H1 (cell line): Measurements from ENCODE around the gene ADCY5. TPM values are rescaled to one million over a fixed set of nuclear protein-coding genes. Genes with fewer than 3 reads are reported as not detected.
A peak's percentile ranks its signal among the peaks of the same experiment; 100 is the strongest.

Source experiments
- CTCF ChIA-PET: fragments of 300-600 bp; sonication (Branson Sonifier 250); formaldehyde crosslinking; loops from one replicate; lab custom pipeline; 2021; ENCODE audit not compliant: partially characterized antibody; lab: Charles Lee
- POLR2A ChIA-PET: fragments of 300-600 bp; sonication (Branson Sonifier 250); formaldehyde crosslinking; loops from one replicate; lab custom pipeline; 2021; ENCODE audit warnings: inconsistent platforms; ENCODE audit not compliant: partially characterized antibody; lab: Charles Lee
- DNase-seq, 2 experiments: peaks; one replicate each; pipeline versions ENCODE4 v3.0.0 to v3.0.0-alpha.2; 2010 to 2022; ENCODE audit warnings: low spot score in 2 of 2, low read depth in 1 of 2, mixed read lengths in 1 of 2
- FAIRE-seq: peaks from 2 replicates; lab custom pipeline; 2011; peaks lifted over from hg19 to GRCh38; lab: Jason Lieb, UNC
- H2AFZ ChIP-seq: 2 replicates; pipeline ENCODE4 v1.8.1; 2012; ENCODE audit warnings: low read length, inconsistent platforms
- H2AK5ac ChIP-seq: 2 replicates; pipeline ENCODE4 v1.6.1; 2013; ENCODE audit warnings: low read depth, low read length
- H2BK120ac ChIP-seq: replicated peaks from 2 replicates; pipeline ENCODE3; 2013; ENCODE audit warnings: low read depth, low read length, inconsistent platforms
- H2BK12ac ChIP-seq: 2 replicates; pipeline ENCODE4 v1.6.1; 2013; ENCODE audit warnings: low read depth, low read length
- H2BK15ac ChIP-seq: 2 replicates; pipeline ENCODE4 v1.6.1; 2013; ENCODE audit warnings: low read length
- H2BK20ac ChIP-seq: 2 replicates; pipeline ENCODE4 v1.6.1; 2013; ENCODE audit warnings: low read length
- H2BK5ac ChIP-seq: 2 replicates; pipeline ENCODE4 v1.6.1; 2013; ENCODE audit warnings: low read depth, low read length
- H3K14ac ChIP-seq: 2 replicates; pipeline ENCODE4 v1.6.1; 2013; ENCODE audit warnings: inconsistent platforms; ENCODE audit not compliant: insufficient read length
- H3K18ac ChIP-seq: 2 replicates; pipeline ENCODE4 v1.6.1; 2013; ENCODE audit warnings: low read length; ENCODE audit errors: extremely low read depth
- H3K23ac ChIP-seq: 2 replicates; pipeline ENCODE4 v1.6.1; 2013; ENCODE audit warnings: inconsistent platforms; ENCODE audit not compliant: insufficient read length
- H3K23me2 ChIP-seq: 2 replicates; pipeline ENCODE4 v1.6.1; 2013; ENCODE audit warnings: low read depth, low read length
- H3K27ac ChIP-seq: 2 replicates; pipeline ENCODE4 v1.6.1; 2011; ENCODE audit warnings: low read depth, low read length, inconsistent platforms
- H3K27me3 ChIP-seq, 4 experiments: replicated peaks in 1 of 4; 1 replicate in 1 of 4; 2 replicates in 3 of 4; pipeline versions ENCODE4 v1.6.1 to v1.8.1; 2011 to 2013; ENCODE audit warnings: low read length in 3 of 4, mild to moderate bottlenecking in 3 of 4, inconsistent platforms in 2 of 4, mixed read lengths in 2 of 4, moderate library complexity in 1 of 4; ENCODE audit not compliant: control insufficient read depth in 3 of 4, insufficient read depth in 3 of 4; ENCODE audit errors: extremely low read depth in 1 of 4
- H3K36me3 ChIP-seq, 4 experiments: 2 replicates each; pipeline versions ENCODE4 v1.6.1 to v1.8.1; 2011 to 2013; ENCODE audit warnings: mild to moderate bottlenecking in 4 of 4, low read length in 3 of 4, moderate library complexity in 2 of 4, control low read depth in 1 of 4, inconsistent platforms in 1 of 4; ENCODE audit not compliant: insufficient read depth in 4 of 4, control insufficient read depth in 2 of 4
- H3K4ac ChIP-seq: replicated peaks from 2 replicates; pipeline ENCODE3; 2013; ENCODE audit warnings: low read length, low read depth, mixed read lengths, inconsistent platforms; ENCODE audit not compliant: insufficient read length
- H3K4me1 ChIP-seq, 4 experiments: replicated peaks in 1 of 4; 1 replicate in 1 of 4; 2 replicates in 3 of 4; pipeline versions ENCODE4 v1.6.1 to v1.8.1; 2011 to 2013; ENCODE audit warnings: low read length in 3 of 4, inconsistent platforms in 2 of 4, mixed read lengths in 1 of 4; ENCODE audit not compliant: insufficient read depth in 4 of 4, control insufficient read depth in 3 of 4
- H3K4me2 ChIP-seq, 2 experiments: 2 replicates each; pipeline versions ENCODE4 v1.6.1 to v1.8.1; 2011 to 2013; ENCODE audit warnings: low read depth in 2 of 2, low read length in 2 of 2, control low read depth in 1 of 2, inconsistent platforms in 1 of 2, mild to moderate bottlenecking in 1 of 2; ENCODE audit not compliant: insufficient read depth in 1 of 2
- H3K4me3 ChIP-seq, 4 experiments: fragments of 200-600, 300-600 bp in 1 of 4; sonication (generic), shearing (Covaris generic), sonication (Bioruptor Twin) in 1 of 4; 2 replicates each; pipeline versions ENCODE4 v1.5.1 to v1.8.1; 2011 to 2016; ENCODE audit warnings: low read length in 4 of 4, low read depth in 3 of 4, control low read depth in 2 of 4, inconsistent platforms in 2 of 4, mild to moderate bottlenecking in 2 of 4, mixed read lengths in 1 of 4, moderate library complexity in 1 of 4; ENCODE audit not compliant: insufficient read depth in 2 of 4; ENCODE audit errors: extremely low read depth in 1 of 4
- H3K56ac ChIP-seq: replicated peaks from 2 replicates; pipeline ENCODE3; 2013; ENCODE audit warnings: low read depth, mild to moderate bottlenecking, mixed read lengths, low read length, inconsistent platforms; ENCODE audit not compliant: insufficient read length
- H3K79me1 ChIP-seq: 2 replicates; pipeline ENCODE4 v1.6.1; 2013; ENCODE audit warnings: low read depth, low read length, control low read depth
- H3K79me2 ChIP-seq, 2 experiments: 2 replicates each; pipeline versions ENCODE4 v1.6.1 to v1.8.1; 2012 to 2013; ENCODE audit warnings: low read length in 2 of 2, mild to moderate bottlenecking in 2 of 2, inconsistent platforms in 1 of 2; ENCODE audit not compliant: insufficient read depth in 2 of 2, control insufficient read depth in 1 of 2
- H3K9ac ChIP-seq, 4 experiments: replicated peaks in 1 of 4; 1 replicate in 1 of 4; 2 replicates in 3 of 4; pipeline versions ENCODE4 v1.6.1 to v1.8.1; 2011 to 2013; ENCODE audit warnings: low read depth in 3 of 4, low read length in 3 of 4, control low read depth in 2 of 4, mild to moderate bottlenecking in 2 of 4, moderate library complexity in 2 of 4, inconsistent platforms in 1 of 4; ENCODE audit errors: extremely low read depth in 1 of 4
- H3K9me3 ChIP-seq, 2 experiments: 2 replicates each; pipeline versions ENCODE4 v1.6.1 to v1.8.1; 2012 to 2013; ENCODE audit warnings: mild to moderate bottlenecking in 2 of 2, moderate library complexity in 2 of 2, control low read depth in 1 of 2, inconsistent platforms in 1 of 2, low read depth in 1 of 2, low read length in 1 of 2, mixed read lengths in 1 of 2; ENCODE audit not compliant: insufficient read depth in 2 of 2
- H4K20me1 ChIP-seq, 2 experiments: replicated peaks in 1 of 2; 2 replicates each; pipeline versions ENCODE3 to v1.8.1; 2011 to 2013; ENCODE audit warnings: inconsistent platforms in 2 of 2, low read length in 2 of 2, mild to moderate bottlenecking in 1 of 2; ENCODE audit not compliant: insufficient read depth in 2 of 2, control insufficient read depth in 1 of 2
- H4K5ac ChIP-seq: 2 replicates; pipeline ENCODE4 v1.6.1; 2013; ENCODE audit warnings: low read length, low read depth, mixed read lengths, inconsistent platforms; ENCODE audit not compliant: insufficient read length
- H4K8ac ChIP-seq: 2 replicates; pipeline ENCODE4 v1.8.0; 2013; ENCODE audit warnings: mild to moderate bottlenecking, moderate library complexity, low read length, inconsistent platforms; ENCODE audit not compliant: insufficient read depth; ENCODE audit errors: extremely low read depth
- H4K91ac ChIP-seq: replicated peaks from 2 replicates; pipeline ENCODE3; 2013; ENCODE audit warnings: low read length, mixed read lengths, inconsistent platforms; ENCODE audit not compliant: insufficient read length
- CBX5 ChIP-seq: fragments of 300-800, 300-1000 bp; sonication (generic); IDR thresholded peaks from 2 replicates; pipeline ENCODE4 v1.7.1; 2016; ENCODE audit warnings: antibody characterized with exemption, low read length, low read depth
- GTF2F1 ChIP-seq: IDR thresholded peaks from 2 replicates; pipeline ENCODE4 v1.6.1; 2012; ENCODE audit warnings: low read depth, low read length, improper control_type of control experiment, borderline replicate concordance
- JUND ChIP-seq: IDR thresholded peaks from 2 replicates; pipeline ENCODE4 v1.6.1; 2011; ENCODE audit warnings: mild to moderate bottlenecking, improper control_type of control experiment, low read length
- PHF8 ChIP-seq: fragments of 200-600 bp; sonication (generic); conservative IDR thresholded peaks from 2 replicates; pipeline ENCODE4 v1.7.1; 2012; ENCODE audit warnings: low read depth, mild to moderate bottlenecking, inconsistent platforms, low read length, moderate library complexity
- POLR2A ChIP-seq, 2 experiments: IDR thresholded peaks; 1 replicate in 1 of 2; 2 replicates in 1 of 2; pipeline ENCODE4 v1.6.1; 2011; ENCODE audit warnings: low read depth in 2 of 2, low read length in 2 of 2, mild to moderate bottlenecking in 2 of 2; ENCODE audit errors: control extremely low read depth in 1 of 2
- RXRA ChIP-seq: IDR thresholded peaks from 2 replicates; pipeline ENCODE4 v1.6.1; 2011; ENCODE audit warnings: low read depth, mild to moderate bottlenecking, low read length, moderate library complexity; ENCODE audit not compliant: insufficient read depth
- SIRT6 ChIP-seq: IDR thresholded peaks from one replicate; pipeline ENCODE4 v1.7.1; 2012; ENCODE audit warnings: low read length, inconsistent platforms
- SP1 ChIP-seq: IDR thresholded peaks from 2 replicates; pipeline ENCODE4 v1.6.1; 2011; ENCODE audit warnings: low read depth, low read length
- SUZ12 ChIP-seq: fragments of 200-600 bp; sonication (generic); IDR thresholded peaks from 2 replicates; pipeline ENCODE4 v1.6.1; 2012; ENCODE audit warnings: mild to moderate bottlenecking, inconsistent platforms, low read length, moderate library complexity, mixed read lengths
- TAF1 ChIP-seq: IDR thresholded peaks from 2 replicates; pipeline ENCODE4 v1.6.1; 2011; ENCODE audit warnings: mild to moderate bottlenecking, low read depth, low read length
- WGBS, 2 experiments: shearing (Covaris generic) in 1 of 2; methylation state at CpG; one replicate each; pipeline versions ENCODE4 v1.1.6 to v1.1.7; 2013 to 2015; ENCODE audit warnings: low lambda C conversion rate in 2 of 2, mixed read lengths in 2 of 2, inconsistent platforms in 1 of 2, low coverage in 1 of 2, missing lambda C conversion rate in 1 of 2; ENCODE audit not compliant: insufficient replicate concordance in 2 of 2, insufficient coverage in 1 of 2, insufficient read length in 1 of 2; ENCODE audit errors: extremely low coverage in 1 of 2, missing lambda C conversion rate in 1 of 2; 5-methylcytosine and 5-hydroxymethylcytosine counted together
- polyA plus RNA-seq, 7 experiments: library from polyadenylated mRNA; depleted of rRNA in 3 of 7; stranded (reverse) in 5 of 7; unstranded in 2 of 7; fragments of >200 nt in 5 of 7; fragments of 200-250 nt in 2 of 7; gene quantifications; 1 replicate in 5 of 7; 2 replicates in 1 of 7; 4 replicates in 1 of 7; pipeline versions ENCODE4 v1.2.1 to v1.2.3, GENCODE V29; 2011 to 2013; ENCODE audit warnings: missing spikeins in 2 of 7, mixed read lengths in 2 of 7
- total RNA-seq: library from RNA; stranded (reverse); fragmentation: NEBNext Ultra II Directional; extraction: Animal tissue kit (Norgen Biotek cat#: 25700); gene quantifications from 2 replicates; pipeline ENCODE4 v1.2.1, GENCODE V29; 2021
- TF ChIP-seq, protein P1 (sequence below), 3 experiments: IDR thresholded peaks; 1 replicate in 2 of 3; 2 replicates in 1 of 3; pipeline versions ENCODE4 v1.5.1 to v1.6.1; 2011; ENCODE audit warnings: low read length in 3 of 3, mild to moderate bottlenecking in 3 of 3, inconsistent platforms in 2 of 3, low read depth in 1 of 3, moderate library complexity in 1 of 3; ENCODE audit not compliant: insufficient read depth in 1 of 3; ENCODE audit errors: control extremely low read depth in 1 of 3

Gene ADCY5
- total and polyA plus RNA-seq, 2 of the 8 experiments (the other 6 are each of a cell fraction or from before 2014, with no cell fraction given), result 18.9 to 40.8 TPM

DNA sequence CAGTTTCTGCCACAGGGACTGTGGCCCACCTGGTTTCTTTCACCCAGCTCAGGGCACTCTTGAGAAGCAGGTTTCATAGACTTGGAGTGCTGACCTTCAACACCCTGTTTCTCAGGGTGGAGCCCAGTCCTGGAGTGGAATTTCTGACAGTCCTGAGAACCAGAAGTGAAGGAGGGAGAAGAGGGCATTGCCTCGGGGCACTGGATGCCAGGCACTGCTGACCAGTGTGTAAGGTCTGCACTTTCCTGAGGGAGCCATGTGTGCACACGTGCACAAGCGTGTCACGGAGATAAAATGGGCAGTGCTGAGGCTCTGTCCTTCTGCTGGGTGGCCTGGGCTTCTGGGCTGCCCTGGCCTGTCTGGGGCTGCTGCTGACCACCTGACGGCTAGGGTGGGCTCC lies 128.7 kb downstream of the ADCY5 start:
- H3K23ac ChIP-seq, result no peak overlapping the region
- H3K79me2 ChIP-seq, result no peaks in the 10 kb centered on the region
- POLR2A ChIA-PET, result interaction anchor here (1.5 kb wide), 1 partner anchor 29 kb away, joined by 3 read pairs; no protein-coding TSS in a partner anchor
- H3K27me3 ChIP-seq, result no peaks in the 10 kb centered on the region
- peak overlapping the region; percentile 84 for H3K18ac ChIP-seq
- H3K9me3 ChIP-seq, result no peaks in the 10 kb centered on the region
- FAIRE-seq (no peak), DNase-seq (no peak)
- no peak overlapping the region for H2AFZ ChIP-seq
- peak overlapping the region; percentile 98; the same call in 1 of the 2 replicates for H2BK15ac ChIP-seq
- CTCF ChIA-PET, result interaction anchor here (0.7 to 22.2 kb wide), 10 partner anchors 9 to 169 kb away, joined by 3 to 245 read pairs (median 4); no protein-coding TSS in a partner anchor
- H4K20me1 ChIP-seq, result no peaks in the 10 kb centered on the region
- H3K4me3 ChIP-seq, result no peak overlapping the region
- peak overlapping the region; percentile 85; the same call in 1 of the 2 replicates for H2BK5ac ChIP-seq
- H3K4ac ChIP-seq, result no peak overlapping the region
- no peak overlapping the region for H3K9ac ChIP-seq
- peak overlapping the region; percentile 97; the same call in 1 of the 2 replicates for H2BK12ac ChIP-seq
- peak overlapping the region; percentile 26 to 45; a peak in 2 of 4 replicates for H3K4me2 ChIP-seq
- no peak overlapping the region for H4K5ac ChIP-seq
- no peak overlapping the region for H4K8ac ChIP-seq
- H3K27ac ChIP-seq, result no peak overlapping the region
- H2BK120ac ChIP-seq, result peak overlapping the region; percentile 27
- H4K91ac ChIP-seq, result peak overlapping the region; percentile 50
- H3K56ac ChIP-seq, result no peak overlapping the region
- H3K79me1 ChIP-seq, result no peaks in the 10 kb centered on the region
- peaks cover 9 to 26% (median 18%) of the 10 kb centered on the region in 4 experiments for H3K4me1 ChIP-seq
- no peaks in the 10 kb centered on the region for H3K36me3 ChIP-seq
- H3K14ac ChIP-seq, result no peak overlapping the region
- H2BK20ac ChIP-seq, result peak overlapping the region; percentile 92
- 74% methylated on average over 5 of the region's 5 CpGs; no CpG with 5 or more reads in 1 of the 2 experiments for WGBS, 2 experiments
- H2AK5ac ChIP-seq, result no peak overlapping the region
- H3K23me2 ChIP-seq, result peaks cover 1% of the 10 kb centered on the region; the same call in 1 of the 2 replicates
- TF ChIP-seq, protein P1, sequence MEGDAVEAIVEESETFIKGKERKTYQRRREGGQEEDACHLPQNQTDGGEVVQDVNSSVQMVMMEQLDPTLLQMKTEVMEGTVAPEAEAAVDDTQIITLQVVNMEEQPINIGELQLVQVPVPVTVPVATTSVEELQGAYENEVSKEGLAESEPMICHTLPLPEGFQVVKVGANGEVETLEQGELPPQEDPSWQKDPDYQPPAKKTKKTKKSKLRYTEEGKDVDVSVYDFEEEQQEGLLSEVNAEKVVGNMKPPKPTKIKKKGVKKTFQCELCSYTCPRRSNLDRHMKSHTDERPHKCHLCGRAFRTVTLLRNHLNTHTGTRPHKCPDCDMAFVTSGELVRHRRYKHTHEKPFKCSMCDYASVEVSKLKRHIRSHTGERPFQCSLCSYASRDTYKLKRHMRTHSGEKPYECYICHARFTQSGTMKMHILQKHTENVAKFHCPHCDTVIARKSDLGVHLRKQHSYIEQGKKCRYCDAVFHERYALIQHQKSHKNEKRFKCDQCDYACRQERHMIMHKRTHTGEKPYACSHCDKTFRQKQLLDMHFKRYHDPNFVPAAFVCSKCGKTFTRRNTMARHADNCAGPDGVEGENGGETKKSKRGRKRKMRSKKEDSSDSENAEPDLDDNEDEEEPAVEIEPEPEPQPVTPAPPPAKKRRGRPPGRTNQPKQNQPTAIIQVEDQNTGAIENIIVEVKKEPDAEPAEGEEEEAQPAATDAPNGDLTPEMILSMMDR (IDR thresholded peaks at IDR 0.05; ENCODE audit: control extremely low read depth in 1 of 3, insufficient read depth in 1 of 3, low read depth in 1 of 3, low read length in 3 of 3), result no peak
- TF ChIP-seq SUZ12 (no peak), SIRT6 (no peak), RXRA (no peak), POLR2A (IDR thresholded peaks at IDR 0.05; ENCODE audit: control extremely low read depth in 1 of 2, low read depth in 2 of 2, low read length in 2 of 2) (no peak), CBX5 (no peak), JUND (no peak), PHF8 (no peak), SP1 (no peak), TAF1 (no peak), GTF2F1 (no peak)
